ENCODE measurements around the gene FAM3A. TPM values are rescaled to one million over a fixed set of nuclear protein-coding genes. Genes with fewer than 3 reads are reported as not detected.
A peak's percentile ranks its signal among the peaks of the same experiment; 100 is the strongest.

FAM3A gene
- total and polyA plus RNA-seq, 10 of the 15 experiments (the other 5 are each of a cell fraction or from before 2014, with no cell fraction given) = 0.29 to 21.1 (median 11.4) TPM

- TF ChIP-seq, protein P1, sequence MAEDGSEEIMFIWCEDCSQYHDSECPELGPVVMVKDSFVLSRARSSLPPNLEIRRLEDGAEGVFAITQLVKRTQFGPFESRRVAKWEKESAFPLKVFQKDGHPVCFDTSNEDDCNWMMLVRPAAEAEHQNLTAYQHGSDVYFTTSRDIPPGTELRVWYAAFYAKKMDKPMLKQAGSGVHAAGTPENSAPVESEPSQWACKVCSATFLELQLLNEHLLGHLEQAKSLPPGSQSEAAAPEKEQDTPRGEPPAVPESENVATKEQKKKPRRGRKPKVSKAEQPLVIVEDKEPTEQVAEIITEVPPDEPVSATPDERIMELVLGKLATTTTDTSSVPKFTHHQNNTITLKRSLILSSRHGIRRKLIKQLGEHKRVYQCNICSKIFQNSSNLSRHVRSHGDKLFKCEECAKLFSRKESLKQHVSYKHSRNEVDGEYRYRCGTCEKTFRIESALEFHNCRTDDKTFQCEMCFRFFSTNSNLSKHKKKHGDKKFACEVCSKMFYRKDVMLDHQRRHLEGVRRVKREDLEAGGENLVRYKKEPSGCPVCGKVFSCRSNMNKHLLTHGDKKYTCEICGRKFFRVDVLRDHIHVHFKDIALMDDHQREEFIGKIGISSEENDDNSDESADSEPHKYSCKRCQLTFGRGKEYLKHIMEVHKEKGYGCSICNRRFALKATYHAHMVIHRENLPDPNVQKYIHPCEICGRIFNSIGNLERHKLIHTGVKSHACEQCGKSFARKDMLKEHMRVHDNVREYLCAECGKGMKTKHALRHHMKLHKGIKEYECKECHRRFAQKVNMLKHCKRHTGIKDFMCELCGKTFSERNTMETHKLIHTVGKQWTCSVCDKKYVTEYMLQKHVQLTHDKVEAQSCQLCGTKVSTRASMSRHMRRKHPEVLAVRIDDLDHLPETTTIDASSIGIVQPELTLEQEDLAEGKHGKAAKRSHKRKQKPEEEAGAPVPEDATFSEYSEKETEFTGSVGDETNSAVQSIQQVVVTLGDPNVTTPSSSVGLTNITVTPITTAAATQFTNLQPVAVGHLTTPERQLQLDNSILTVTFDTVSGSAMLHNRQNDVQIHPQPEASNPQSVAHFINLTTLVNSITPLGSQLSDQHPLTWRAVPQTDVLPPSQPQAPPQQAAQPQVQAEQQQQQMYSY (CRISPR knock-in tag; IDR thresholded peaks at IDR 0.05) = no peak
- TF ChIP-seq GATAD2B (conservative IDR thresholded peaks at IDR 0.05; ENCODE audit: low read depth) = 0 out of 2 replicates have a peak, but pooled peaks have one; percentile 19
- TF ChIP-seq SRF (IDR thresholded peaks at IDR 0.05; ENCODE audit: low read depth in 2 of 2, low read length in 2 of 2) = no peak
- no peak for TF ChIP-seq IRF4 (IDR thresholded peaks at IDR 0.05; ENCODE audit: low read depth, low read length)
- TF ChIP-seq PBX3 (IDR thresholded peaks at IDR 0.05; ENCODE audit: insufficient replicate concordance, low read depth, low read length) = peak; percentile 9
- TF ChIP-seq ZBTB40 (IDR thresholded peaks at IDR 0.05; ENCODE audit: borderline replicate concordance) = no peak
- TF ChIP-seq, protein P2, sequence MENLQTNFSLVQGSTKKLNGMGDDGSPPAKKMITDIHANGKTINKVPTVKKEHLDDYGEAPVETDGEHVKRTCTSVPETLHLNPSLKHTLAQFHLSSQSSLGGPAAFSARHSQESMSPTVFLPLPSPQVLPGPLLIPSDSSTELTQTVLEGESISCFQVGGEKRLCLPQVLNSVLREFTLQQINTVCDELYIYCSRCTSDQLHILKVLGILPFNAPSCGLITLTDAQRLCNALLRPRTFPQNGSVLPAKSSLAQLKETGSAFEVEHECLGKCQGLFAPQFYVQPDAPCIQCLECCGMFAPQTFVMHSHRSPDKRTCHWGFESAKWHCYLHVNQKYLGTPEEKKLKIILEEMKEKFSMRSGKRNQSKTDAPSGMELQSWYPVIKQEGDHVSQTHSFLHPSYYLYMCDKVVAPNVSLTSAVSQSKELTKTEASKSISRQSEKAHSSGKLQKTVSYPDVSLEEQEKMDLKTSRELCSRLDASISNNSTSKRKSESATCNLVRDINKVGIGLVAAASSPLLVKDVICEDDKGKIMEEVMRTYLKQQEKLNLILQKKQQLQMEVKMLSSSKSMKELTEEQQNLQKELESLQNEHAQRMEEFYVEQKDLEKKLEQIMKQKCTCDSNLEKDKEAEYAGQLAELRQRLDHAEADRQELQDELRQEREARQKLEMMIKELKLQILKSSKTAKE (IDR thresholded peaks at IDR 0.05; ENCODE audit: low read depth, poor library complexity, severe bottlenecking) = no peak
- TF ChIP-seq CEBPB (IDR thresholded peaks at IDR 0.05; ENCODE audit: borderline replicate concordance in 1 of 2, low read depth in 2 of 2, low read length in 2 of 2) = no peak
- TF ChIP-seq SMAD5 (IDR thresholded peaks at IDR 0.05; ENCODE audit: low read depth) = no peak
- TF ChIP-seq CREM (IDR thresholded peaks at IDR 0.05; ENCODE audit: low read depth) = peak; percentile 67; the same call in 1 of the 2 replicates
- TF ChIP-seq ZSCAN29 (IDR thresholded peaks at IDR 0.05) = 0 out of 2 replicates have a peak, but pooled peaks have one; percentile 55
- no peak for TF ChIP-seq RBBP5 (conservative IDR thresholded peaks at IDR 0.05)
- TF ChIP-seq ETV6 (conservative IDR thresholded peaks at IDR 0.05 in 1 of 2, IDR thresholded peaks at IDR 0.05 in 1 of 2; ENCODE audit: borderline replicate concordance in 1 of 2, low read depth in 1 of 2) = no peak
- TF ChIP-seq, protein P3, sequence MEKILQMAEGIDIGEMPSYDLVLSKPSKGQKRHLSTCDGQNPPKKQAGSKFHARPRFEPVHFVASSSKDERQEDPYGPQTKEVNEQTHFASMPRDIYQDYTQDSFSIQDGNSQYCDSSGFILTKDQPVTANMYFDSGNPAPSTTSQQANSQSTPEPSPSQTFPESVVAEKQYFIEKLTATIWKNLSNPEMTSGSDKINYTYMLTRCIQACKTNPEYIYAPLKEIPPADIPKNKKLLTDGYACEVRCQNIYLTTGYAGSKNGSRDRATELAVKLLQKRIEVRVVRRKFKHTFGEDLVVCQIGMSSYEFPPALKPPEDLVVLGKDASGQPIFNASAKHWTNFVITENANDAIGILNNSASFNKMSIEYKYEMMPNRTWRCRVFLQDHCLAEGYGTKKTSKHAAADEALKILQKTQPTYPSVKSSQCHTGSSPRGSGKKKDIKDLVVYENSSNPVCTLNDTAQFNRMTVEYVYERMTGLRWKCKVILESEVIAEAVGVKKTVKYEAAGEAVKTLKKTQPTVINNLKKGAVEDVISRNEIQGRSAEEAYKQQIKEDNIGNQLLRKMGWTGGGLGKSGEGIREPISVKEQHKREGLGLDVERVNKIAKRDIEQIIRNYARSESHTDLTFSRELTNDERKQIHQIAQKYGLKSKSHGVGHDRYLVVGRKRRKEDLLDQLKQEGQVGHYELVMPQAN (conservative IDR thresholded peaks at IDR 0.05) = peak; percentile 39; the same call in 1 of the 2 replicates
These were observed 25.5 kb downstream of the FAM3A start, which contains the start of gene SLC10A3 (continued) for GRCh38 chrX:154490414-154491083.
